ENCODE measurements around the gene PTPRK. TPM values are rescaled to one million over a fixed set of nuclear protein-coding genes. Genes with fewer than 3 reads are reported as not detected.

Gene PTPRK
- total and polyA plus RNA-seq, 2 donors (not counting 1 experiment from before 2014, with no cell fraction given), result 19.4 to 75.5 TPM

DNA sequence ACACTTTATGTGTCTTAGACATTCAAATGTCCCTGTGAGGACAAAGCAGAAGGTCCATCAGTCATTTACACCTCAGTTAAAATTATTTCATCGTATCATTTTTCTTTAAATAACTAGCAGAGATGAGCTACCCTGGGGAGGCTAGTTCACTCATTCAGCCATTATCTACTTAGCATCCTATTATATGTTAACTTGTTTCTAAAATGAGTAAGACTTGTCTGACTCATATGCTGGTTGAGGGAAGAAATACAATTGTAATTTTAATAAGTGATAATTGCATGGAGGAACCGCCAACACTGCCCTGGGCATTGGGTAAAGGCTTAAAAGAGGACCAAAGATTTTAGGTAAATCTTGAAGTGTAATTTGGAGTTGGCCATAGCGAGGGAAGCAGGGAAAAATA lies 12.4 kb upstream of the PTPRK start:
- no peak overlapping the region for H2AFZ ChIP-seq (ENCODE audit: low read length)
- no peak overlapping the region for H3K4me3 ChIP-seq (replicated peaks in 1 of 4; ENCODE audit: control extremely low read depth in 1 of 4, insufficient read depth in 1 of 4, low read depth in 3 of 4, low read length in 4 of 4)
- H3K9me3 ChIP-seq (ENCODE audit: control insufficient read depth, insufficient read depth, low read depth, low read length), result no peaks in the 10 kb centered on the region
- no peaks in the 10 kb centered on the region for H3K27me3 ChIP-seq (ENCODE audit: control insufficient read depth, insufficient read depth, low read length)
- no peaks in the 10 kb centered on the region for H3K79me2 ChIP-seq (ENCODE audit: control insufficient read depth, insufficient read depth, low read length)
- peak; percentile 26 to 38 for DNase-seq (ENCODE audit: low read depth in 2 of 2)
- no peak for TF ChIP-seq EZH2 (IDR thresholded peaks at IDR 0.05; ENCODE audit: low read length, missing control alignments)
- TF ChIP-seq, protein P1, sequence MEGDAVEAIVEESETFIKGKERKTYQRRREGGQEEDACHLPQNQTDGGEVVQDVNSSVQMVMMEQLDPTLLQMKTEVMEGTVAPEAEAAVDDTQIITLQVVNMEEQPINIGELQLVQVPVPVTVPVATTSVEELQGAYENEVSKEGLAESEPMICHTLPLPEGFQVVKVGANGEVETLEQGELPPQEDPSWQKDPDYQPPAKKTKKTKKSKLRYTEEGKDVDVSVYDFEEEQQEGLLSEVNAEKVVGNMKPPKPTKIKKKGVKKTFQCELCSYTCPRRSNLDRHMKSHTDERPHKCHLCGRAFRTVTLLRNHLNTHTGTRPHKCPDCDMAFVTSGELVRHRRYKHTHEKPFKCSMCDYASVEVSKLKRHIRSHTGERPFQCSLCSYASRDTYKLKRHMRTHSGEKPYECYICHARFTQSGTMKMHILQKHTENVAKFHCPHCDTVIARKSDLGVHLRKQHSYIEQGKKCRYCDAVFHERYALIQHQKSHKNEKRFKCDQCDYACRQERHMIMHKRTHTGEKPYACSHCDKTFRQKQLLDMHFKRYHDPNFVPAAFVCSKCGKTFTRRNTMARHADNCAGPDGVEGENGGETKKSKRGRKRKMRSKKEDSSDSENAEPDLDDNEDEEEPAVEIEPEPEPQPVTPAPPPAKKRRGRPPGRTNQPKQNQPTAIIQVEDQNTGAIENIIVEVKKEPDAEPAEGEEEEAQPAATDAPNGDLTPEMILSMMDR (conservative IDR thresholded peaks at IDR 0.05 in 1 of 2, IDR thresholded peaks at IDR 0.05 in 1 of 2; ENCODE audit: low read depth in 1 of 2, low read length in 2 of 2), result no peak
- no peaks in the 10 kb centered on the region for H3K4me1 ChIP-seq (ENCODE audit: control insufficient read depth, extremely low read depth, insufficient read depth, low read length)
- H4K20me1 ChIP-seq (ENCODE audit: control insufficient read depth, extremely low read depth, insufficient read depth, low read length), result no peaks in the 10 kb centered on the region
- no peak overlapping the region for H3K27ac ChIP-seq (ENCODE audit: insufficient read depth, low read length)
- H3K36me3 ChIP-seq (ENCODE audit: control insufficient read depth, insufficient read depth, low read length), result no peaks in the 10 kb centered on the region
- no peak overlapping the region for H3K4me2 ChIP-seq (ENCODE audit: extremely low read depth, insufficient read depth, low read length)
- no peak overlapping the region for H3K9ac ChIP-seq (ENCODE audit: insufficient read depth, low read length)

- Histone ChIP-seq H3K27ac (ENCODE audit: insufficient read depth, low read length) (no peak overlapping the region), H3K9ac (ENCODE audit: insufficient read depth, low read length) (no peak overlapping the region), H3K4me2 (ENCODE audit: extremely low read depth, insufficient read depth, low read length) (no peak overlapping the region), H3K79me2 (ENCODE audit: control insufficient read depth, insufficient read depth, low read length) (no peaks in the 10 kb centered on the region), H3K9me3 (ENCODE audit: control insufficient read depth, insufficient read depth, low read depth, low read length) (no peaks in the 10 kb centered on the region), H3K4me1 (ENCODE audit: control insufficient read depth, extremely low read depth, insufficient read depth, low read length) (no peaks in the 10 kb centered on the region), H3K36me3 (ENCODE audit: control insufficient read depth, insufficient read depth, low read length) (no peaks in the 10 kb centered on the region), H4K20me1 (ENCODE audit: control insufficient read depth, extremely low read depth, insufficient read depth, low read length) (no peaks in the 10 kb centered on the region), H2AFZ (ENCODE audit: low read length) (no peak overlapping the region), H3K4me3 (replicated peaks in 1 of 4; ENCODE audit: control extremely low read depth in 1 of 4, insufficient read depth in 1 of 4, low read depth in 3 of 4, low read length in 4 of 4) (no peak overlapping the region), H3K27me3 (ENCODE audit: control insufficient read depth, insufficient read depth, low read length) (no peaks in the 10 kb centered on the region)
- no peak for TF ChIP-seq EZH2 (IDR thresholded peaks at IDR 0.05; ENCODE audit: low read length, missing control alignments)
- TF ChIP-seq, protein P1 (conservative IDR thresholded peaks at IDR 0.05 in 1 of 2, IDR thresholded peaks at IDR 0.05 in 1 of 2; ENCODE audit: low read depth in 1 of 2, low read length in 2 of 2), result no peak
- DNase-seq (ENCODE audit: low read depth in 2 of 2), result no peak
Measured at GRCh38 chr6:128532136-128532535, 11.7 kb upstream of the PTPRK start.

DNA sequence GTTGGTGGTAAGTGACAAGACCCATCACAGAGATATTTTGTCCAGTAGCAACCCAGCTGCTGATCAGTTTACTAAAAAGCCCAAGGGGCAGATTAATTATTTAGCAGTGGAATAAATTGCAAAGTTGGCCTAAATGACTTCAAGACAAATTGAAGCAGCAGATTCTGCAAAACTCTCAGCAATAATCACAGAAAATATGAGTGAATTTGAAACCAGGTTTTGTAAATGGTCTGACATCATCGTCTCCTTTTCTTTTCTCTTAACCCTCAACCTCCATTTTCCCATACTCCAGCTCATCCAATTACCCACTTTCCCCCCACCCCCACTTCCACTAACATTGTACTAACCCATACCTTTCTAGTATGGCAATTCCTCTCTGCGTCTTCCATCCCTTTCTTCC lies 11.3 kb upstream of the PTPRK start:
- Histone ChIP-seq H3K4me1 (ENCODE audit: control insufficient read depth, extremely low read depth, insufficient read depth, low read length) (no peaks in the 10 kb centered on the region), H3K36me3 (ENCODE audit: control insufficient read depth, insufficient read depth, low read length) (no peaks in the 10 kb centered on the region), H3K27me3 (ENCODE audit: control insufficient read depth, insufficient read depth, low read length) (no peaks in the 10 kb centered on the region), H3K4me2 (ENCODE audit: extremely low read depth, insufficient read depth, low read length) (no peak overlapping the region), H2AFZ (ENCODE audit: low read length) (no peak overlapping the region), H3K9me3 (ENCODE audit: control insufficient read depth, insufficient read depth, low read depth, low read length) (no peaks in the 10 kb centered on the region), H3K27ac (ENCODE audit: insufficient read depth, low read length) (no peak overlapping the region), H3K9ac (ENCODE audit: insufficient read depth, low read length) (no peak overlapping the region), H4K20me1 (ENCODE audit: control insufficient read depth, extremely low read depth, insufficient read depth, low read length) (no peaks in the 10 kb centered on the region), H3K79me2 (ENCODE audit: control insufficient read depth, insufficient read depth, low read length) (no peaks in the 10 kb centered on the region), H3K4me3 (replicated peaks in 1 of 4; ENCODE audit: control extremely low read depth in 1 of 4, insufficient read depth in 1 of 4, low read depth in 3 of 4, low read length in 4 of 4) (no peak overlapping the region)
- TF ChIP-seq EZH2 (IDR thresholded peaks at IDR 0.05; ENCODE audit: low read length, missing control alignments), result no peak
- TF ChIP-seq, protein P1 (conservative IDR thresholded peaks at IDR 0.05 in 1 of 2, IDR thresholded peaks at IDR 0.05 in 1 of 2; ENCODE audit: low read depth in 1 of 2, low read length in 2 of 2), result no peak
- no peak for DNase-seq (ENCODE audit: low read depth in 2 of 2)

All from fibroblast of lung (primary cell).